HG03175 (cell line): Measurements from ENCODE around the gene OR1J4.

Source experiments
- ATAC-seq: cut with Tn5 transposase; IDR thresholded peaks from one replicate; pipeline ENCODE4 v1.9.1; 2021; ENCODE audit warnings: mild to moderate bottlenecking, moderate library complexity; ENCODE audit not compliant: unreplicated experiment

Gene OR1J4

DNA sequence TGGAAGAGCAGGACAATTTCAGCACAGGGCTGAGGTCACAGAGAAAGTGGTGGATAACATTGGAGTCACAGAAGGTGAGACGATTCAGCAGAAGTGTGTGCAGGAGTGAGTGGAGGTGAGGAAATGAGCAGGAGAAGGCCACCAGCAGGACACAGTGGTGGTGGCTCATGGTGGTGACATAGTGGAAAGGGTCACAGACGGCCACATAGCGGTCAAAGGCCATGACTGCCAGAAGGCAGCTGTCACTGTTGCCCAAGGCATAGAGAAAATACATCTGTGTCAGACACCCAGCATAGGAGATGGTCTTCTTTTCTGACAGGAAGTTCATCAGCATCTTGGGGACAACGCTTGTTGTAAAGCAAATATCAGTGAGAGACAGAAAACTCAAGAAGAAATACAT, 49.0 kb downstream of the OR1J4 start:
- ATAC-seq = no peak
